ENCODE measurements around the gene GALNT17. TPM values are rescaled to one million over a fixed set of nuclear protein-coding genes. Genes with fewer than 3 reads are reported as not detected.
"Not testable (repeated sequence)": the region's sequence is repeated elsewhere in the genome, so short reads cannot be mapped to it uniquely, and the experiment has no call there.

The GALNT17 gene
- total RNA-seq, 1 donor from 2014 or later, result 2.7 TPM

DNA sequence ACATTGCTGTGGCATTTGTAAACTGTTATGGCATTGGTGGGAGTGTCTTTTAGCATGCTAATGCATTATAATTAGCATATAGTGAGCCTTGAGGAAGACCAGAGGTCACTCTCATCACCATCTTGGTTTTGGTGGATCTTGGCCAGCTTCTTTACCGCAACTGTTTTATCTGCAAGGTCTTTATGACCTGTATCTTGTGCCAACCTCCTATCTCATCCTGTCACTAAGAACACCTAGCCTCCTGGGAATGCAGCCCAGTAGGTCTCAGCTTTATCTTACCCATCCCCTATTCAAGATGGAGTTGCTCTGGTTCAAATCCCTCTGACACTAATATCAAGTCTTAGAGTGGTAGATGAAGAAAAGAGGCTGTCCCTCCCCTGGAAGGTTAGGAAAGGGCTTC is 506.2 kb downstream of the GALNT17 start:
- H3K27me3 Mint-ChIP-seq (ENCODE audit: low read depth), result no peaks in the 10 kb centered on the region
- TF ChIP-seq, protein P1, sequence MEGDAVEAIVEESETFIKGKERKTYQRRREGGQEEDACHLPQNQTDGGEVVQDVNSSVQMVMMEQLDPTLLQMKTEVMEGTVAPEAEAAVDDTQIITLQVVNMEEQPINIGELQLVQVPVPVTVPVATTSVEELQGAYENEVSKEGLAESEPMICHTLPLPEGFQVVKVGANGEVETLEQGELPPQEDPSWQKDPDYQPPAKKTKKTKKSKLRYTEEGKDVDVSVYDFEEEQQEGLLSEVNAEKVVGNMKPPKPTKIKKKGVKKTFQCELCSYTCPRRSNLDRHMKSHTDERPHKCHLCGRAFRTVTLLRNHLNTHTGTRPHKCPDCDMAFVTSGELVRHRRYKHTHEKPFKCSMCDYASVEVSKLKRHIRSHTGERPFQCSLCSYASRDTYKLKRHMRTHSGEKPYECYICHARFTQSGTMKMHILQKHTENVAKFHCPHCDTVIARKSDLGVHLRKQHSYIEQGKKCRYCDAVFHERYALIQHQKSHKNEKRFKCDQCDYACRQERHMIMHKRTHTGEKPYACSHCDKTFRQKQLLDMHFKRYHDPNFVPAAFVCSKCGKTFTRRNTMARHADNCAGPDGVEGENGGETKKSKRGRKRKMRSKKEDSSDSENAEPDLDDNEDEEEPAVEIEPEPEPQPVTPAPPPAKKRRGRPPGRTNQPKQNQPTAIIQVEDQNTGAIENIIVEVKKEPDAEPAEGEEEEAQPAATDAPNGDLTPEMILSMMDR (IDR thresholded peaks at IDR 0.05; ENCODE audit: unreplicated experiment), result no peak
- H3K9me3 Mint-ChIP-seq, result no peaks in the 10 kb centered on the region
- H3K27ac Mint-ChIP-seq, result no peak overlapping the region
- H3K4me1 Mint-ChIP-seq, result peaks cover 31% of the 10 kb centered on the region
- DNase-seq (ENCODE audit: low spot score in 2 of 2, unreplicated experiment in 2 of 2), result no peak
- H3K4me3 Mint-ChIP-seq, result no peak overlapping the region
- H3K36me3 Mint-ChIP-seq, result no peaks in the 10 kb centered on the region

DNA sequence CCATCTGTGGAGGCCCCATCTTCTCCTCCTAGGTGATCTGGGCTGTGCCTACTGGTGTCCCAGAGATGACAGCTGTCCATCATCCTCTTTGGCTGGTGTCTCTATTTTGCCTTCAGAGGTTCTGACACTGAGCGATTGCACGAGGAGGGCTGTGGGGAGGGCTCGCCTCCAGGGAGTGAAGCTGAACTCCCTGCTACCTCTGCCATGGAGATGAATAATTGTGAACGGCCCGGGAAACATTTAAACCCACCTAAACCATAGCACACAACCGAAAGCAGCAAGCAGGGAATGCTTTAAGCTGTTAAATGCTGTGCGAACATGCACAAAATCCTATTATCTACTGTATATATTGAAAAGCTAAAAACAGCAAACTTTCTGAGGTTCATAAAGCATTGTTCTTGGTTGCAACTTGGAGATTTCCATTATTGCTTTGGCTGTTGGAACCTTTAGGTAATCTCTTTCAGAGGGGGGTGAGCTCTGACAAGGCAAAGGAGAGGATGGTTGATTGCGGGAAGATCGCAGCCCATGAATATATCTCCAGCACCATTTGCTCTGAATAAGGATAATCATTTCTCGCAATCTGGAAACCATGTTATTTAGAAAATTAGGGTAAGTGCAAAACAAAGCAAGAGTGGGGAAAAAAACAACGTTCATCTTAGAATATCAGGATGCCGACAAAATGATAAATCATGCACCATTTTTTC is 507.6 kb downstream of the GALNT17 start:
- TF ChIP-seq, protein P1 (IDR thresholded peaks at IDR 0.05; ENCODE audit: unreplicated experiment), result no peak
- Mint-ChIP-seq H3K27me3 (ENCODE audit: low read depth) (no peaks in the 10 kb centered on the region), H3K36me3 (no peaks in the 10 kb centered on the region), H3K4me3 (no peak overlapping the region), H3K9me3 (no peaks in the 10 kb centered on the region), H3K27ac (no peak overlapping the region), H3K4me1 (peaks cover 20% of the 10 kb centered on the region)
- DNase-seq (ENCODE audit: low spot score in 2 of 2, unreplicated experiment in 2 of 2), result no peak

DNA sequence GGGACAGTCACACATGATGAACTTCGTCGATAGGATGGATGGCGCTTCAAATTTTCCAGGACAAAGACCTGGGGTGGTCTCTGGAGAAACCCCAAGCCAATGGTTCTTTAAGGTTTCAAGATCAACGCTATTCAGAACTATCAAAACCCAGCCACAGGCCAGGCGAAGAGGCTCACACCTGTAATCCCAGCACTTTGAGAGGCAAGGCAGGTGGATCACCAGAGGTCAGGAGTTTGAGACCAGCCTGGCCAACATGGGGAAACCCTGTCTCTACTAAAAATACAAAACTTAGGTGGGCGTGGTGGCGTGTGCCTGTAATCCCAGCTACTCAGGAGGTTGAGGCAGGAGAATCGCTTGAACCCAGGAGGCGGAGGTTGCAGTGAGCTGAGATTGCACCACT is 511.1 kb downstream of the GALNT17 start:
- H3K27me3 Mint-ChIP-seq (ENCODE audit: low read depth), result not testable (repeated sequence)

DNA sequence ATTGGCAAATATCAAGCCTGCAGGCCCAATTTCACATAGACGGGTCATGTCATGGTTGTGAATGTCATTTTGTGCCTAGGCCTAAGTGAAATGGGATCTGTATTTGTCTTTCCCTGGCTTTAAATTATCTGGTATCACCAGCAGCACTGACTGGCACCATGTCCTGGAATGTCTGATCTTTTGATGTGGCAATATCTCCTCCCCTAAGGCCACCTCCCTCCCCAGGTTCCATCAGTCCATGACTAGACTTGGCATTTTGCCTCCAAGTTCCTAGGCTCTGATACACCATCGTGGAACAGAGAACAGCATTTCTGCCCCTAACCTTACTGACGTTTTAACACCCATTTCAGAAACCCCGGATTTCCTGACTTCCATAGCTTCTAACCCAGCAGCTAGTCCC is 513.9 kb downstream of the GALNT17 start:
- H3K9me3 Mint-ChIP-seq, result peaks cover 20% of the 10 kb centered on the region
- H3K36me3 Mint-ChIP-seq, result peaks cover 7% of the 10 kb centered on the region
- H3K4me3 Mint-ChIP-seq, result no peak overlapping the region
- no peaks in the 10 kb centered on the region for H3K27me3 Mint-ChIP-seq (ENCODE audit: low read depth)
- DNase-seq (ENCODE audit: low spot score in 2 of 2, unreplicated experiment in 2 of 2), result no peak
- H3K27ac Mint-ChIP-seq, result no peak overlapping the region
- TF ChIP-seq, protein P1 (IDR thresholded peaks at IDR 0.05; ENCODE audit: unreplicated experiment), result no peak
- H3K4me1 Mint-ChIP-seq, result no peaks in the 10 kb centered on the region

More for the DNA sequence above, 511.1 kb downstream of the GALNT17 start:
- Mint-ChIP-seq H3K4me1 (peaks cover 13% of the 10 kb centered on the region), H3K9me3 (peaks cover 10% of the 10 kb centered on the region)
- H3K27ac Mint-ChIP-seq; DNase-seq (ENCODE audit: low spot score in 2 of 2, unreplicated experiment in 2 of 2); H3K36me3 Mint-ChIP-seq; H3K4me3 Mint-ChIP-seq: not testable (repeated sequence)

DNA sequence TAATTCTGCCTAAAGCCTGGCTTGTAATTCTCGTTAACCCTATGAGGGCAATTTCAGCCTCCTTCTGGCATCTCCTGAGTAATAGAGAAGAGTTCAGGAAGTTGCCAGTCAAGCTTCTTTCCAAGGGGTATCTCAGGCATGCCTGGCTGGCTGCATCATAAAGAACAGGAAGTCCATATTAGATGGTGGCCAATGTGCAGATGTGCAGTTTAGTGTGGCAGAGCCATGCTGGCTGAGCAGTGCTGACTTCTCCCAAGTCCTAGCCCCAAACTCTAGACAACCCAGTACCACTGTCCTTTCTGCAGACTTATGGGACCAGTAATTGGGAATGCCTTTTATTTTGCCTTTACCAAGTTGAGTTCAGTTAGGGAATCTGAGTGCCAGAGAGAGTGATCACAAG is 517.9 kb downstream of the GALNT17 start:
- H3K4me1 Mint-ChIP-seq, result no peaks in the 10 kb centered on the region
- peaks cover 7% of the 10 kb centered on the region for H3K36me3 Mint-ChIP-seq
- H3K4me3 Mint-ChIP-seq, result no peak overlapping the region
- peaks cover 2% of the 10 kb centered on the region for H3K27me3 Mint-ChIP-seq (ENCODE audit: low read depth)
- no peak overlapping the region for H3K27ac Mint-ChIP-seq
- H3K9me3 Mint-ChIP-seq, result peaks cover 20% of the 10 kb centered on the region
- TF ChIP-seq, protein P1 (IDR thresholded peaks at IDR 0.05; ENCODE audit: unreplicated experiment), result no peak
- DNase-seq (ENCODE audit: low spot score in 2 of 2, unreplicated experiment in 2 of 2), result no peak

DNA sequence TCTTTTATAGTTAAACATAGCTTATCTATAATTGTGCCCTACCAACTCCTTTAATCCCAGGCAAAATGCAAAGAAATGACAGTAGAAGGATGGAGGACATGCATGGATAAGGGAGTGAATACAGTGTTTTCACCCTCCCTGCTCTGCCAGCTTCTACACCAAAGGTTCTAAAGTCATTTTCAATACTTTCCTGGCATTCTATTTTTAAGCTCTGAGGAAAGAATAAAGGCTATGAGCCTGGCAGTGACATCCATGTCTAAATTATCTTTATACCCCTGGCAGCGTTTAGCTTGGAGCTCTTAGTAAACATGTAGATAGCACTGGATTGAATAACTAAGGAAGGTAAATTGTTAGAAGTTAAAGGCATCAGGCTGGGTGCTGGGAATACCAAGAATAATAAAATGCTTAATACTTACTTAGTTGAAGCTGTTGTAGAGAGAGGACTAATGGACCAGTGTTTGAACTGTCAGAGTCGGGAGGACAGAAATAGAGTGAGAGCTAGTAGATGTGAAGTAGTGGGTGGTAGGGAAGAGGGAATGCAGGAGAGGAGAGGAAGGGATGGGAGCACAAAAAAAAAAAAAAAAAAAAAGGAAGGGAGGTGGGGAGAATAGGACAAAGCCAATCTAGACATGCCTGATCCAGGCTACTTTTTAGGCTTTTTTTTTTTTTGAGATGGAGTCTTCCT is 518.9 kb downstream of the GALNT17 start:
- H3K4me3 Mint-ChIP-seq, result no peak overlapping the region
- TF ChIP-seq, protein P1 (IDR thresholded peaks at IDR 0.05; ENCODE audit: unreplicated experiment), result no peak
- peaks cover 7% of the 10 kb centered on the region for H3K36me3 Mint-ChIP-seq
- DNase-seq (ENCODE audit: low spot score in 2 of 2, unreplicated experiment in 2 of 2), result no peak
- H3K27me3 Mint-ChIP-seq (ENCODE audit: low read depth), result peaks cover 4% of the 10 kb centered on the region
- no peak overlapping the region for H3K27ac Mint-ChIP-seq
- H3K9me3 Mint-ChIP-seq, result peaks cover 15% of the 10 kb centered on the region
- H3K4me1 Mint-ChIP-seq, result no peaks in the 10 kb centered on the region
